ENCODE results near the gene PTGR2.

PTGR2 gene

DNA sequence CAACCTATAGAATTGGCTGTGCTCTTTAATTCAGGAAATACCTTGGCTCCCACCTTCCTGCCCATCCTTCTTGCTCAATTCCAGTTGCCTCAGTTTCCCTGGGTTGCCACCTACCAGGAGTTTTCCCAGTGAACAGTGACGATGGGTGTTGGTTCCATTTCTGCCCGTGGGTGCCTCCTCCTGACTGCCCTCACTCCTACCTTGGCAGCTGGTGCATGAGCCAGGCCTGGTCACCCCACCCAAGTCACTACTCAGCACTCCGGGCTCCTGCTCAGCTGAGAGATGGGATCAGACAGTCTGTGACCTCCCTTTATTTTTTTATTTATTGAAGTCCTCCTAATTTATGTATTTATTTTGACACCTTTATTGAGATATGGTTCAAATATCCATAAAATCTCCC, 31.0 kb upstream of the PTGR2 start:
- H4K8ac ChIP-seq (ENCODE audit: low read length), result no peak overlapping the region
- 52% methylated on average over 2 of the region's 3 CpGs for WGBS
- no peak overlapping the region for H2AFZ ChIP-seq (ENCODE audit: low read depth, low read length)
- no peak overlapping the region for H3K4ac ChIP-seq (ENCODE audit: low read depth in 1 of 2, low read length in 2 of 2)
- no peaks in the 10 kb centered on the region for H3K4me1 ChIP-seq (ENCODE audit: control insufficient read depth, insufficient read depth, low read depth, low read length)
- no peaks in the 10 kb centered on the region for H3K36me3 ChIP-seq (ENCODE audit: control insufficient read depth in 1 of 2, insufficient read depth in 2 of 2, low read depth in 1 of 2, low read length in 2 of 2)
- no peak overlapping the region for H2BK5ac ChIP-seq (ENCODE audit: low read depth, low read length, poor library complexity, severe bottlenecking)
- no peak overlapping the region for H2BK120ac ChIP-seq (ENCODE audit: low read depth, low read length)
- no peak overlapping the region for H2AK5ac ChIP-seq (ENCODE audit: low read length, severe bottlenecking)
- H3K9me3 ChIP-seq (ENCODE audit: control insufficient read depth, low read length), result no peaks in the 10 kb centered on the region
- H2BK12ac ChIP-seq (ENCODE audit: low read length in 2 of 2), result no peak overlapping the region
- H3K27ac ChIP-seq (ENCODE audit: low read length, poor library complexity, severe bottlenecking), result no peak overlapping the region
- H3K18ac ChIP-seq (ENCODE audit: low read depth in 1 of 2, low read length in 2 of 2), result no peak overlapping the region
- no peak overlapping the region for H4K91ac ChIP-seq (ENCODE audit: low read length)
- H3K14ac ChIP-seq (ENCODE audit: low read length in 2 of 2), result no peak overlapping the region
- H3K4me2 ChIP-seq (ENCODE audit: low read length, poor library complexity, severe bottlenecking), result no peak overlapping the region
- no peaks in the 10 kb centered on the region for H3K79me1 ChIP-seq (replicated peaks; ENCODE audit: low read length, poor library complexity, severe bottlenecking)
- no peak for DNase-seq
- no peak overlapping the region for H3K4me3 ChIP-seq (ENCODE audit: insufficient read depth in 1 of 2, low read depth in 1 of 2, low read length in 2 of 2)
- H3K9ac ChIP-seq (ENCODE audit: low read length), result no peak overlapping the region
- no peaks in the 10 kb centered on the region for H3K27me3 ChIP-seq (ENCODE audit: control insufficient read depth in 1 of 2, insufficient read depth in 1 of 2, low read length in 2 of 2)
- no peak overlapping the region for H2BK15ac ChIP-seq (ENCODE audit: low read depth, poor library complexity, severe bottlenecking)
- no peak overlapping the region for H3K23ac ChIP-seq (ENCODE audit: low read length in 2 of 2)

DNA sequence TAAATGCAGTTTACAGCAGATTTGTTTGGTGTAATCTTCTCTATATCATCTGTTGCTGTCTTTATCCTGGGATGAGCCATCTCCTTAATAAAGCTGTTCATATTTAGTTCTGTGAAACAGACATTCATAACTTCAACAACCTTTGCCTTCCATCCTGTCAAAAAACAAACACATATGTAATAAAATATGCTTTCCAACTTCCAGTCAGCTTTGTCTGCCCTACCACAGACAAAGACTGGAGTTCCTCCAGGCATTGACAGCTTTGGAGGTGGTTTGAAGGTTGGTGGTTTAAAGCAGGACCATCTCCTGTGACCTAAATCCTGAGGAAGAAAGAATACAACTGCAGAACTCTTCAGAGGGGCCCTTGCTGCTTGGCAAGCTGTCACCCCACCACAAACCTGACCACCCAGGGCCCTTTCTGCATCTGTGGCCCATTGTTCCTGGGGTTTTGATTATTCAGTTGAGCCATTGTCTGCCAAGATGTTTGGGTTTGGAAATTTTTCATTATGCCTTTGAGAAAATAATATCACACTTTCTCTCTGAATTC, 28.2 kb upstream of the PTGR2 start:
- H3K18ac ChIP-seq (ENCODE audit: low read depth in 1 of 2, low read length in 2 of 2), result no peak overlapping the region
- H3K4me1 ChIP-seq (ENCODE audit: control insufficient read depth, insufficient read depth, low read depth, low read length), result peaks cover 7% of the 10 kb centered on the region
- H4K8ac ChIP-seq (ENCODE audit: low read length), result peak overlapping the region; percentile 49
- H2BK5ac ChIP-seq (ENCODE audit: low read depth, low read length, poor library complexity, severe bottlenecking), result no peak overlapping the region
- no peak overlapping the region for H2BK120ac ChIP-seq (ENCODE audit: low read depth, low read length)
- no peak overlapping the region for H2BK12ac ChIP-seq (ENCODE audit: low read length in 2 of 2)
- no peak overlapping the region for H3K4me2 ChIP-seq (ENCODE audit: low read length, poor library complexity, severe bottlenecking)
- H2AK5ac ChIP-seq (ENCODE audit: low read length, severe bottlenecking), result peak overlapping the region; percentile 73
- H3K79me1 ChIP-seq (replicated peaks; ENCODE audit: low read length, poor library complexity, severe bottlenecking), result no peaks in the 10 kb centered on the region
- no peak overlapping the region for H2BK15ac ChIP-seq (ENCODE audit: low read depth, poor library complexity, severe bottlenecking)
- no peak overlapping the region for H3K14ac ChIP-seq (ENCODE audit: low read length in 2 of 2)
- DNase-seq, result no peak
- H3K4ac ChIP-seq (ENCODE audit: low read depth in 1 of 2, low read length in 2 of 2), result no peak overlapping the region
- H3K27ac ChIP-seq (ENCODE audit: low read length, poor library complexity, severe bottlenecking), result no peak overlapping the region
- no peak overlapping the region for H3K9ac ChIP-seq (ENCODE audit: low read length)
- no peak overlapping the region for H3K4me3 ChIP-seq (ENCODE audit: insufficient read depth in 1 of 2, low read depth in 1 of 2, low read length in 2 of 2)
- H3K9me3 ChIP-seq (ENCODE audit: control insufficient read depth, low read length), result no peaks in the 10 kb centered on the region
- no peaks in the 10 kb centered on the region for H3K27me3 ChIP-seq (ENCODE audit: control insufficient read depth in 1 of 2, insufficient read depth in 1 of 2, low read length in 2 of 2)
- no peaks in the 10 kb centered on the region for H3K36me3 ChIP-seq (ENCODE audit: control insufficient read depth in 1 of 2, insufficient read depth in 2 of 2, low read depth in 1 of 2, low read length in 2 of 2)
- H4K91ac ChIP-seq (ENCODE audit: low read length), result no peak overlapping the region
- H3K23ac ChIP-seq (ENCODE audit: low read length in 2 of 2), result no peak overlapping the region
- no peak overlapping the region for H2AFZ ChIP-seq (ENCODE audit: low read depth, low read length)

DNA sequence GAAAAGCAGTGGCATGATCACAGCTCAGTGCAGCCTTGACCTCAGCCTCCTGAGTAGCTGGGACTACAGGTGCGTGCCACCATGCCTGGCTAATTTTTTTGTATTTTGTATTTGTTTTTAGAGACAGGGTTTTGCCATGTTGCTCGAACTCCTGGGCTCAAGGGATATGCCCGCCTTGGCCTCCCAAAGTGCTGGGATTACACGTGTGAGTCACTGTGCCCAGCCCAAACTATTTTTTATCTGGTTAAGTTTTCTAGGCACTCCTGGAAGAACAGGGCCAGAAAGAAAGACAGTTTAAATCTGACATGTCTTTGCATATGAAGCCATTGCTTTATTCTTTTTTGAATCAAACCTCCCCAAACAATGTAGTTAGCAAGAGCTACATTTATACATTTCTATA, 27.5 kb upstream of the PTGR2 start:
- 81% methylated on average over 4 of the region's 4 CpGs for WGBS
- no peak overlapping the region for H4K8ac ChIP-seq (ENCODE audit: low read length)

DNA sequence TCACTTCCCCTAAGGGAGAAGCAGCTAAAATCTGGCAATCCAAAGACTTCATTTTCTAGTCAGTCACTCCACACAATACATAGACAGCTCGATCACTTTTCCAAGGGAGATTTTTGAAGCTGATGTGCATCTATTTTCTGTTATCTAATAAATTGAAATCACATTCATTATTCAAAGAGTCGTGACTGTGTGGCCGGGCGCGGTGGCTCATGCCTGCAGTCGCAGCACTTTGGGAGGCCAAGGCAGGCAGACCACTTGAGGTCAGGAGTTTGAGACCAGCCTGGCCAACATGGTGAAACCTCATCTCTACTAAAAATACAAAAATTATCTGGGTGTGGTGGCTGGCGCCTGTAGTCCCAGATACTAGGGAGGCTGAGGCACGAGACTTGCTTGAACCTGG, 27.1 kb upstream of the PTGR2 start:
- Histone ChIP-seq H3K4me3 (ENCODE audit: insufficient read depth in 1 of 2, low read depth in 1 of 2, low read length in 2 of 2) (no peak overlapping the region), H3K36me3 (ENCODE audit: control insufficient read depth in 1 of 2, insufficient read depth in 2 of 2, low read depth in 1 of 2, low read length in 2 of 2) (no peaks in the 10 kb centered on the region), H3K9ac (ENCODE audit: low read length) (no peak overlapping the region), H3K79me1 (replicated peaks; ENCODE audit: low read length, poor library complexity, severe bottlenecking) (no peaks in the 10 kb centered on the region), H2BK12ac (ENCODE audit: low read length in 2 of 2) (no peak overlapping the region), H3K4me2 (ENCODE audit: low read length, poor library complexity, severe bottlenecking) (no peak overlapping the region), H4K91ac (ENCODE audit: low read length) (no peak overlapping the region), H2BK5ac (ENCODE audit: low read depth, low read length, poor library complexity, severe bottlenecking) (no peak overlapping the region), H3K14ac (ENCODE audit: low read length in 2 of 2) (no peak overlapping the region), H4K8ac (ENCODE audit: low read length) (no peak overlapping the region), H2BK120ac (ENCODE audit: low read depth, low read length) (no peak overlapping the region), H3K27ac (ENCODE audit: low read length, poor library complexity, severe bottlenecking) (no peak overlapping the region), H2BK15ac (ENCODE audit: low read depth, poor library complexity, severe bottlenecking) (no peak overlapping the region), H3K27me3 (ENCODE audit: control insufficient read depth in 1 of 2, insufficient read depth in 1 of 2, low read length in 2 of 2) (no peaks in the 10 kb centered on the region), H3K4me1 (ENCODE audit: control insufficient read depth, insufficient read depth, low read depth, low read length) (peaks cover 12% of the 10 kb centered on the region), H3K23ac (ENCODE audit: low read length in 2 of 2) (no peak overlapping the region), H3K4ac (ENCODE audit: low read depth in 1 of 2, low read length in 2 of 2) (no peak overlapping the region), H2AFZ (ENCODE audit: low read depth, low read length) (no peak overlapping the region), H3K9me3 (ENCODE audit: control insufficient read depth, low read length) (no peaks in the 10 kb centered on the region), H2AK5ac (ENCODE audit: low read length, severe bottlenecking) (no peak overlapping the region), H3K18ac (ENCODE audit: low read depth in 1 of 2, low read length in 2 of 2) (no peak overlapping the region)
- WGBS, result 88% methylated on average over 7 of the region's 8 CpGs
- no peak for DNase-seq

More for the DNA sequence above, 27.5 kb upstream of the PTGR2 start:
- no peaks in the 10 kb centered on the region for H3K36me3 ChIP-seq (ENCODE audit: control insufficient read depth in 1 of 2, insufficient read depth in 2 of 2, low read depth in 1 of 2, low read length in 2 of 2)
- no peak overlapping the region for H3K4me3 ChIP-seq (ENCODE audit: insufficient read depth in 1 of 2, low read depth in 1 of 2, low read length in 2 of 2)
- H3K18ac ChIP-seq (ENCODE audit: low read depth in 1 of 2, low read length in 2 of 2), result no peak overlapping the region
- no peak overlapping the region for H3K27ac ChIP-seq (ENCODE audit: low read length, poor library complexity, severe bottlenecking)
- H2AK5ac ChIP-seq (ENCODE audit: low read length, severe bottlenecking), result no peak overlapping the region
- no peaks in the 10 kb centered on the region for H3K9me3 ChIP-seq (ENCODE audit: control insufficient read depth, low read length)
- H3K14ac ChIP-seq (ENCODE audit: low read length in 2 of 2), result no peak overlapping the region
- H2BK15ac ChIP-seq (ENCODE audit: low read depth, poor library complexity, severe bottlenecking), result no peak overlapping the region
- H3K4me2 ChIP-seq (ENCODE audit: low read length, poor library complexity, severe bottlenecking), result no peak overlapping the region
- H3K4me1 ChIP-seq (ENCODE audit: control insufficient read depth, insufficient read depth, low read depth, low read length), result peaks cover 9% of the 10 kb centered on the region
- DNase-seq, result no peak
- no peak overlapping the region for H2BK5ac ChIP-seq (ENCODE audit: low read depth, low read length, poor library complexity, severe bottlenecking)
- H3K23ac ChIP-seq (ENCODE audit: low read length in 2 of 2), result no peak overlapping the region
- H4K91ac ChIP-seq (ENCODE audit: low read length), result no peak overlapping the region
- no peak overlapping the region for H3K9ac ChIP-seq (ENCODE audit: low read length)
- H2BK120ac ChIP-seq (ENCODE audit: low read depth, low read length), result no peak overlapping the region
- H2AFZ ChIP-seq (ENCODE audit: low read depth, low read length), result no peak overlapping the region
- H3K27me3 ChIP-seq (ENCODE audit: control insufficient read depth in 1 of 2, insufficient read depth in 1 of 2, low read length in 2 of 2), result no peaks in the 10 kb centered on the region
- no peaks in the 10 kb centered on the region for H3K79me1 ChIP-seq (replicated peaks; ENCODE audit: low read length, poor library complexity, severe bottlenecking)
- no peak overlapping the region for H3K4ac ChIP-seq (ENCODE audit: low read depth in 1 of 2, low read length in 2 of 2)
- no peak overlapping the region for H2BK12ac ChIP-seq (ENCODE audit: low read length in 2 of 2)
